ENCODE measurements around the gene OPCML. TPM values are rescaled to one million over a fixed set of nuclear protein-coding genes. Genes with fewer than 3 reads are reported as not detected.
"Not testable (repeated sequence)": the region's sequence is repeated elsewhere in the genome, so short reads cannot be mapped to it uniquely, and the experiment has no call there.

Gene OPCML
- total RNA-seq, 2 donors from 2014 or later = not detected

GRCh38 chr11:132379540-132379939, 1152.8 kb downstream of the OPCML start:
- Histone ChIP-seq H3K9me3 (no peaks in the 10 kb centered on the region), H3K27ac (no peak overlapping the region), H3K4me3 (no peak overlapping the region), H3K27me3 (replicated peaks; ENCODE audit: insufficient read depth) (no peaks in the 10 kb centered on the region), H3K4me1 (ENCODE audit: control insufficient read depth in 1 of 2, low read depth in 2 of 2) (no peaks in the 10 kb centered on the region), H3K36me3 (no peaks in the 10 kb centered on the region)
- DNase-seq (ENCODE audit: low spot score) = no peak
- TF ChIP-seq CTCF (IDR thresholded peaks at IDR 0.05) = no peak
- ATAC-seq (ENCODE audit: insufficient number of reproducible peaks, low FRiP score, low read depth) = no peak

GRCh38 chr11:132373405-132374143, 1158.7 kb downstream of the OPCML start:
- DNase-seq (ENCODE audit: low spot score) (no peak), ATAC-seq (ENCODE audit: insufficient number of reproducible peaks, low FRiP score, low read depth) (no peak)
- no peaks in the 10 kb centered on the region for H3K4me1 ChIP-seq (ENCODE audit: control insufficient read depth in 1 of 2, low read depth in 2 of 2)

GRCh38 chr11:132370114-132370513, 1162.2 kb downstream of the OPCML start:
- not testable (repeated sequence) for H3K9me3 ChIP-seq; DNase-seq (ENCODE audit: low spot score); H3K4me3 ChIP-seq; ATAC-seq (ENCODE audit: insufficient number of reproducible peaks, low FRiP score, low read depth); H3K36me3 ChIP-seq; H3K27me3 ChIP-seq (replicated peaks; ENCODE audit: insufficient read depth); H3K4me1 ChIP-seq (ENCODE audit: control insufficient read depth in 1 of 2, low read depth in 2 of 2); H3K27ac ChIP-seq

More at GRCh38 chr11:132373405-132374143, 1158.7 kb downstream of the OPCML start:
- TF ChIP-seq CTCF (IDR thresholded peaks at IDR 0.05) = no peak
- no peak overlapping the region for H3K4me3 ChIP-seq
- H3K27ac ChIP-seq = no peak overlapping the region
- no peaks in the 10 kb centered on the region for H3K27me3 ChIP-seq (replicated peaks; ENCODE audit: insufficient read depth)
- no peaks in the 10 kb centered on the region for H3K9me3 ChIP-seq
- no peaks in the 10 kb centered on the region for H3K36me3 ChIP-seq

GRCh38 chr11:132367293-132367692, 1165.0 kb downstream of the OPCML start:
- Histone ChIP-seq H3K27ac (no peak overlapping the region), H3K4me1 (ENCODE audit: control insufficient read depth in 1 of 2, low read depth in 2 of 2) (no peaks in the 10 kb centered on the region), H3K27me3 (replicated peaks; ENCODE audit: insufficient read depth) (no peaks in the 10 kb centered on the region), H3K4me3 (no peak overlapping the region), H3K9me3 (no peaks in the 10 kb centered on the region), H3K36me3 (no peaks in the 10 kb centered on the region)
- DNase-seq (ENCODE audit: low spot score) (no peak), ATAC-seq (ENCODE audit: insufficient number of reproducible peaks, low FRiP score, low read depth) (no peak)
- TF ChIP-seq CTCF (IDR thresholded peaks at IDR 0.05) = no peak

- no peaks in the 10 kb centered on the region for H3K4me1 ChIP-seq (ENCODE audit: control insufficient read depth in 1 of 2, low read depth in 2 of 2)
- TF ChIP-seq CTCF (IDR thresholded peaks at IDR 0.05) = no peak
- no peaks in the 10 kb centered on the region for H3K27me3 ChIP-seq (replicated peaks; ENCODE audit: insufficient read depth)
- no peak for DNase-seq (ENCODE audit: low spot score)
- H3K27ac ChIP-seq = no peak overlapping the region
- H3K4me3 ChIP-seq = no peak overlapping the region
- ATAC-seq (ENCODE audit: insufficient number of reproducible peaks, low FRiP score, low read depth) = no peak
- no peaks in the 10 kb centered on the region for H3K36me3 ChIP-seq
- H3K9me3 ChIP-seq = no peaks in the 10 kb centered on the region
These were observed 1166.7 kb downstream of the OPCML start for GRCh38 chr11:132365650-132366049.

All from thoracic aorta (tissue), 2 donors.